Activated CD4-positive, CD25-positive, alpha-beta regulatory T cell treated with anti-CD3 and anti-CD28 coated beads, Interleukin-2, amount 50 U/mL, for 72 hours (primary cell): Measurements from ENCODE around the gene IL6ST.
"Not testable (repeated sequence)": the region's sequence is repeated elsewhere in the genome, so short reads cannot be mapped to it uniquely, and the experiment has no call there.

ENCODE experiments used
- DNase-seq: peaks from one replicate; pipeline ENCODE4 v3.0.0; 2021

IL6ST gene

GRCh38 chr5:55994495-55994997, at the start of gene IL6ST:
Gene IL6ST, minus strand, starts transcription at chr5:55994963. Its CDS starts 18,685 bp downstream, at chr5:55976278.
- DNase-seq, result no peak

GRCh38 chr5:56039985-56040384, 45.2 kb upstream of the IL6ST start:
- no peak for DNase-seq

- not testable (repeated sequence) for DNase-seq
Measured at GRCh38 chr5:56038206-56038605, 43.4 kb upstream of the IL6ST start.

- DNase-seq, result no peak
Measured at GRCh38 chr5:56037531-56038010, 42.8 kb upstream of the IL6ST start.

GRCh38 chr5:56035394-56035793, 40.6 kb upstream of the IL6ST start:
- DNase-seq, result not testable (repeated sequence)

GRCh38 chr5:56029871-56030630, 35.3 kb upstream of the IL6ST start:
- DNase-seq, result not testable (repeated sequence)

GRCh38 chr5:56029457-56029856, 34.7 kb upstream of the IL6ST start:
- no peak for DNase-seq

GRCh38 chr5:56028708-56029107, 33.9 kb upstream of the IL6ST start:
- no peak for DNase-seq

GRCh38 chr5:56026863-56027300, 32.1 kb upstream of the IL6ST start:
- DNase-seq, result no peak

GRCh38 chr5:56025151-56025885, 30.6 kb upstream of the IL6ST start:
- no peak for DNase-seq

GRCh38 chr5:56024810-56025150, 30.0 kb upstream of the IL6ST start:
- DNase-seq, result no peak

- DNase-seq, result no peak
Measured at GRCh38 chr5:56023296-56023695, 28.5 kb upstream of the IL6ST start.

- DNase-seq, result no peak
Measured at GRCh38 chr5:56019306-56020272, 24.8 kb upstream of the IL6ST start.

- DNase-seq, result no peak
Measured at GRCh38 chr5:56018832-56019231, 24.1 kb upstream of the IL6ST start.

GRCh38 chr5:56014701-56015100, 19.9 kb upstream of the IL6ST start:
- not testable (repeated sequence) for DNase-seq

- DNase-seq, result not testable (repeated sequence)
Measured at GRCh38 chr5:56013939-56014338, 19.2 kb upstream of the IL6ST start.

- no peak for DNase-seq
Measured at GRCh38 chr5:56012281-56012963, 17.7 kb upstream of the IL6ST start.

GRCh38 chr5:56011835-56012234, 17.1 kb upstream of the IL6ST start:
- DNase-seq, result no peak

GRCh38 chr5:56010431-56010830, 15.7 kb upstream of the IL6ST start:
- DNase-seq, result no peak

GRCh38 chr5:56006600-56006999, 11.8 kb upstream of the IL6ST start:
- DNase-seq, result no peak

- DNase-seq, result no peak
Measured at GRCh38 chr5:56006094-56006493, 11.3 kb upstream of the IL6ST start.

GRCh38 chr5:56004874-56005273, 10.1 kb upstream of the IL6ST start:
- no peak for DNase-seq
